GM08714 (cell line): ENCODE data around the gene GDF3.
"Not testable (repeated sequence)": the region's sequence is repeated elsewhere in the genome, so short reads cannot be mapped to it uniquely, and the experiment has no call there.

Experiments
- H3K4me3 ChIP-seq: fragments of 200-500 bp; sonication (Bioruptor generic); 2 replicates; pipeline ENCODE4 v1.5.1; 2014; ENCODE audit warnings: mild to moderate bottlenecking, low read length, inconsistent platforms
- ZNF274 ChIP-seq: IDR thresholded peaks from 2 replicates; pipeline ENCODE4 v1.6.1; 2012; ENCODE audit warnings: mild to moderate bottlenecking, low read depth, low read length

Gene GDF3

DNA sequence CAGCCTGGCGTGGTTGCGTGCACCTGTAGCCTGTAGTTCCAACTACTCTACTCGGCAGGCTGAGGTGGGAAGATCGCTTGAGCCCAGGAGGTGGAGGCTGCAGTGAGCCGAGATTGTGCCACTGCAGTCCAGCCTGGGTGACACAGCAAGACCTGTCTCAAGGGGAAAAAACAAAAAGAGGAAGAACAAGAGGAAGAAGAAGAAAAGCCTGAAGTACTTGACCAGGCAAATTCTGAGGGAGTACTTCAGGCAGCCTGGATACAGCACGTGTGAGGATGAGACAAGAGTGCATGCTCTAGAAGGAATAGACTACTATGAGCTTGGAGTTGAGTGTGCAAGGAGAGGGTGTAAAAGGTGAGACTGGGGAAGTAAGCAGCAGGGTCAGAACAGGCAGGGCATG is 1.8 kb downstream of the GDF3 start:
- no peak overlapping the region for H3K4me3 ChIP-seq
- no peak for TF ChIP-seq ZNF274

DNA sequence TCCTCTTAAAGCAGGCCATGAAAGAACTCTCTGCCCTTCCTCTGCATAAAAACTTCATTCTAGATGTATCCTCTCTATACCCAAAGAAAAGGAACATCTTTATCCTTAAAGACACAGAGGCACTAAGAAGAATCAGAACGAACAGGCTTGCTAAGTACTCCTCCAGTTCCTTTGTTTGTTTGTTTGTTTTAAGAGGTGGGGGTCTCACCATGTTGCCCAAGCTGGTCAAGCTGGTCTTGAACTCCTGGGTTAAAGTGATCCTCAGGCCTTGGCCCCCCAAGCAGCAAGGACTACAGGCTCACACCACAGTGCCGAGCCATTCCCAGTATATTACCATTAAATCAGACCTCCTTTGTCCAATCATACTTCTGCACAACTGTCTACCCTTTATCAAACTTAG is 14.0 kb downstream of the GDF3 start:
- no peak overlapping the region for H3K4me3 ChIP-seq
- TF ChIP-seq ZNF274 = no peak

DNA sequence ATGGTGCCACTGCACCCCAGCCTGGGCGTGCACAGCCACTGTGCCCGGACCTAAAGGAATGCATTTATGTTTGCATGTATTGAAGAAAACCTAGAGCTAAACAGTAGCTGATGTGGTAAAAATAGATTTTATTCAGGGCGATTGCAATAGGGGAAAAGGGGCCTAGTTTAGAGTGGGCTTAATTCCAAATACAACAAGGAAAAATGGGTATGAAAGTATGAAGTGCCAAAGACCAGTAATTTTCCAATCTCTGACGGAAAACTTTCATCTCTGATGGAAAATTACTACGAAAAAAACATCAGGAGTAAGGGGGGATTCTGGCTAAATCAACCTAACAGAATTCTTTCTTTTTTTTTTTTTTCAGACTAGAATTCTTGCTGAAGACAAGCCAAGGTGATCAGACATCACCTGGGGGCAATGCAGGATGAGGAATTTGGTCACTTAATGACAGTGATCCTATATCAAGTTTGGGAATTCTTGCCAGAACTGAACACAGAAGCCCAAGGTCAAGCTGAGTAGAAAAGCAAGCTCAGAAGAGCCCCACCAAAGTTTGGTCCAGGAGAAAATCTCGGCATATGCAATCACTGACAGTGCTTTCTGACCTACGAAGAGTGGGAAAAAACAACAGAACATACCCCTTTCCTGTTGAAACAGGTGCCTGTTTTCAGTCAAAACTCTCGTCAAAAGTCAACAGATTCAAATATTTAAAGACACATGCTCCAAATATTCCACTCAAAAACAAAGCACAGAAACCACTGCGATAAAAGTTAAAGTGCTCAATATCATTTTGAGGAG is 16.1 kb downstream of the GDF3 start:
- TF ChIP-seq ZNF274 = no peak
- H3K4me3 ChIP-seq = no peak overlapping the region

DNA sequence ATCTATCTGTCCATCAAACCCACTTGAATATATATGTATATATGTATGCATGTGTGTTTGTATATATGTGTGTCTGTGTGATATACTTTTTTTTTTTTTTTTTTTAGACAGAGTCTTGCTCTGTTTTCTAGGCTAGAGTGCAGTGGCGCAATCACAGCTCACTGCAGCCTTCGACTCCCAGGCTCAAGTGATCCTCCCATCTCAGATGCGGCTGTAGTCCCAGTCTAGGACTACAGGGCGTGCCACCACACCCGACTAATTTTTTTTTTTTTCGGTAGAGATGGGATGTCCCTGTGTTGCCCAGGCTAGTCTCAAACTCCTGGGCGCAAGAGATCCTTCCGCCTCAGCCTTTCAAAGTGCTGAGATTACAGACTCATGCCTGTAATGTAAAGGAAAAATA is 16.8 kb downstream of the GDF3 start:
- no peak for TF ChIP-seq ZNF274
- H3K4me3 ChIP-seq = no peak overlapping the region

DNA sequence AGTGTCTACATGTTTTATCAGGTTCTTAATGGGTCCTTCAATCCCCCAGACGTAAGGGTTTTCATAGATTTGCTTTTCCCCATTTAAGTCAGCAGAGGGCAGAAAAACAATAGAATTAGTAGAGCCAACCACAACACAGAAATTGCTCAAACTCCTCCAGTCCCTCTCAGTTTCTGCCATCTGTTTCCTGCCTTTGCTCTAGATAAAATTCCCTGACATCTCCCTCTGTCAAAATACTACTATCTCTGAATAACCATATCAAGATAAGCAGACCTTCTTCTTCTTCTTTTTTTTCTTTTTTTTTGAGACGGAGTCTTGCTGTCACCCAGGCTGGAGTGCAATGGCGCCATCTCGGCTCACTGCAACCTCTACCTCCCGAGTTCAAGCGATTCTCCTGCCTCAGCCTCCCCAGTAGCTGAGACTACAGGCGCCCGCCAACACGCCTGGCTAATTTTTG is 18.1 kb downstream of the GDF3 start:
- not testable (repeated sequence) for H3K4me3 ChIP-seq

DNA sequence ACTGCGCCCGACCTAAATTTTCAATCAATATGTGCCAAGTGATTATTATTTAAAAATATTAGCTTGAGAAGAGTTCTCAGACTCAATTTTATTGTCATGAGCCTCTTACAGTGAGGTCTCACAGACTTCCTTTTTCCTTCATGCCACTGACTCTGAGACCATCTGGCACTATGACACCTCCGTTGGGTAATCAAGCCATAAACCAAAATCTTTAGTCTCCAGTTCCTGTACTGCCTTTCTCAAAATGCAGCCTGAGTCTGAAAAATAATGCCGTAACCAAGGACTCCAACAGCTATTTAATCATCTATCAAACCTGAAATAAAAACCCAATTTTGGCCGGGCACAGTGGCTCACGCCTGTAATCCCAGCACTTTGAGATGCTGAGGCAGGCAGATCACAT is 20.1 kb downstream of the GDF3 start:
- not testable (repeated sequence) for H3K4me3 ChIP-seq

DNA sequence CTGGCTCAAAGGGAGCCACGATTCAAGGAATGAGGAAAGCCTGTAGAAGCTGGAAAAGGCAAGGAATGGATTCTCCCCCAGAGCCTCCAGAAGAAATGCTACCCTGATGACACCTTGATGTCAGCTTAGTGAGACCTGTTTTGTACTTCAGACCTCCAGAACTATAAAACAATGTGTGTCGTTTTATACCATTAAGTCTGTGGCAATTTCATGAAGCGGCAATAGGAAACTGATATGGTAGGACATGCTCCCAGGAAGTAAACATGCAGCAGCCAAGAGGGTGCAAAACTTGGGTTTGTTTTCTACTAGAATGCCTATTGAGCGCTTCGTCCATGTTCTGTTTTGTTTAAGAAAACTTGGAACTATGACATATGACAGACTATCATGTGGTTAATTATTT is 27.4 kb downstream of the GDF3 start:
- H3K4me3 ChIP-seq = no peak overlapping the region
- TF ChIP-seq ZNF274 = no peak

DNA sequence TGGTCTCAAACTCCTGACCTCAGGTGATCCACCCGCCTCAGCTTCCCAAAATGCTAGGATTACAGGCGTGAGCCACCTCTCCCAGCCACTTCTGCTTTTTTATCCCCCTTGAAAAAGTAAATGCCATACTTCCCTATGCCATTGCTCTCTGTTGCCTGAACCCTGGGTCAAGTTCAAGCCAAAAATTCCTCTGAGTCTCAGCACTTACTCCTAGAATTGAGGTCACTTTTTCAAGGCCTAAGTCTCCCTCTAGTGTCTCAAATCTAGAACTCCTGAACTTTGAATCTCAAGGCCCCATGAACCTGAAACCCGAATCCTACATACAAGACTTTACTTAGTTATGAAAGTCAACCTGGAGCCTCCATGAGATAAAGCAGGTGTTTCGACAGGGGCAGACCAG is 28.4 kb downstream of the GDF3 start:
- H3K4me3 ChIP-seq = no peak overlapping the region
- TF ChIP-seq ZNF274 = no peak

DNA sequence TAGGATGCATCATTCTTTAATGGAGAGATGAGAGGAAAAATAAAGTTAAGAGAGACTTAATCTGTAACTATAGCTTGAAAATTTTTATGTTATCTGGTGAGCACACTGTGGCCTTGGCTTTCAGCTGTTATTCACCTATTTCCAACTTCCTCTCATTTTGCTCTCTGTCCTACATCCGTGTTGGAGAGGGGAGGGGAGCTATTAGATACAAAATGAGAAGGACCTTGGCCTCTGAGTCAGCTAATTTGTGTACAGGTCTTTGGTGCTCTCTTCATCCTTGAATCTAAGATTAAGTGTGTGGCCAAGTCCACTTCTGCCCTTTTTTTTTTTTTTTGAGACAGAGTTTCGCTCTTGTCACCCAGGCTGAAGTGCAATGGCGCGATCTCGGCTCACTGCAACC is 29.0 kb downstream of the GDF3 start:
- no peak for TF ChIP-seq ZNF274
- no peak overlapping the region for H3K4me3 ChIP-seq

DNA sequence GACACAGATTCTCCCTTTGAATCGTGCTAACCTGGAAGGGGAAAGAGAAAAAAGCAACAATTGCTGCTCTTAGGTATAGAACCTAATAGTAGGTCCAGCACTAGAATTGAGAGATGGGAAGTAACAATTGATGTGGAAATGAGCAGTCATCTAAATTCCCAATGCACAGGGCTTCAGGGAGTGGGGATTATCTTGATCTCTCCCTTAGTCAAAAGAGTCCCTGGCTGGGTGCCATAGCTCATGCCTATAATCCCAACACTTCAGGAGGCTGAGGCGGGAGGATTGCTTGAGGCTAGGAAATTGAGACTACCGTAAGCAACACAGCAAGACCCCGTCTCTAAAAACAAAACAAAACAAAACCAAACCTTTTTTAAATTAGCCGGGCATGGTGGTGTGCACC is 33.8 kb downstream of the GDF3 start:
- no peak for TF ChIP-seq ZNF274
- H3K4me3 ChIP-seq = no peak overlapping the region

DNA sequence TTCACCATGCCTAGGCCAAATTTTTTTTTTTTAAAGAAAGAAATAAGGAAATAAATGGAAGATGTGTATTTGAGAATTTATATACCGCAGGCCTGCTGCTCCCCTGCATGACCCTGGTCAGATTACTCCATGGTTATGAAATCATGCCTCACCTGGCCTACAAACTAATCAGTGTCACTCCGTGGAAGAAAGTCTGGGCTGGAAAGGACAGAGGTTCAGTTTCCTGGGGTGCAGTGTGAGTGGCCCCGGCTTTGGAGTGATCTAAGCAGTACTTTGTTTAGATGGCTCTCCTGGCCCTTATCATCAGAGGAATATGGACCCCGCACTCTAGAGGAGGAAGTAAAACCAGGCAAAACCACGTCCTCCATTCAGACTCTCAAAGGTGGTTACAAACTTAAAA is 39.5 kb downstream of the GDF3 start:
- TF ChIP-seq ZNF274 = no peak
- no peak overlapping the region for H3K4me3 ChIP-seq

DNA sequence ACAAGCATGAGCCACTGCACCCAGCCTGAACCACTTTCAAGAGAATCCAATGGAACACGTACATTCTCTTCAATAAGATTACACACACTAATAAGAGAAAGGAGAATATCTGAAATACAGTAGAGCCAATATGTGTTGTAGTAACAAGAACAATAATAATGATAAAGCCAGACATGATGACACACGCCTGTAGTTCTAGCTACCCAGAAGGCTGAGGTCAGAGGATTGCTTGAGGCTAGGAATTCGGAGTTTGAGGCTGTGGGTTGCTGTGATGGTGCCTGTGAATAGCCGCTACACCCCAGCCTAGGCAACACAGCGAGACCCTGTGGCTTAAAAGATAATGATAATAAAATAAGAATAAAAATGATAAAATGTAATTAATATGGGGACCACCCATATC is 45.5 kb downstream of the GDF3 start:
- no peak for TF ChIP-seq ZNF274
- H3K4me3 ChIP-seq = no peak overlapping the region

DNA sequence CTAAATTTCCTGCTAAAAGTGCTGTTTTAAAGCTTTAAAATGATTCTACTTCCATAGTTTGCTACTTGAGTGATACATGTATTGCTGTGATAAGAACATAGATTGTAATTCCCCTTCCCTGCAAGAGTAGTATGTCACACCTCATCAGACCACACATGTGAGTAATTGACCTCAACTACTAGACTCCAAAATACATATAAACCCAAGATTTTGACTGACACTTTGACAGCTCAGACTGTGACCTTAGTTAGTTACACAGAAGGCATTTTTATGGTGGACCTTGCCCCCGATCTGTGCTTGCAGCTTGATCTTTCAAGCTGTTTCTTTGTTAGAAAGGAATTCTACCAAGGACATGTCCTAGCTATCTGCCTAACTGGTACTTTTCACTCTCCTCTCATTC is 48.5 kb downstream of the GDF3 start:
- no peak overlapping the region for H3K4me3 ChIP-seq
- no peak for TF ChIP-seq ZNF274

DNA sequence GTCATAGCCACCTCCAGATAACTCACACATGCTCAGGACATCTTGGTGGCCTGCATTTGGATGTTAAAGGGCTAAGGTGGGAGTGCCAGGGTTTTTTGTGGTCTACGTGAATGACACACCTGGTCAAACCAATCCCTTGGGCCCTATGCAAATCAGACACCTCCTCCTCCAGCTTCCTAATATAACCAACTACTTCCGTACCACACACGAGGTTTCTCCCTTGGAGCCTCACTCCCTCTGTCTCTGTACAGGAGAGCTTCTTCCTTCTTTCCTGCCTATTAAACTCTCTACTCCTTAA is 49.4 kb downstream of the GDF3 start:
- TF ChIP-seq ZNF274 = no peak
- H3K4me3 ChIP-seq = no peak overlapping the region

DNA sequence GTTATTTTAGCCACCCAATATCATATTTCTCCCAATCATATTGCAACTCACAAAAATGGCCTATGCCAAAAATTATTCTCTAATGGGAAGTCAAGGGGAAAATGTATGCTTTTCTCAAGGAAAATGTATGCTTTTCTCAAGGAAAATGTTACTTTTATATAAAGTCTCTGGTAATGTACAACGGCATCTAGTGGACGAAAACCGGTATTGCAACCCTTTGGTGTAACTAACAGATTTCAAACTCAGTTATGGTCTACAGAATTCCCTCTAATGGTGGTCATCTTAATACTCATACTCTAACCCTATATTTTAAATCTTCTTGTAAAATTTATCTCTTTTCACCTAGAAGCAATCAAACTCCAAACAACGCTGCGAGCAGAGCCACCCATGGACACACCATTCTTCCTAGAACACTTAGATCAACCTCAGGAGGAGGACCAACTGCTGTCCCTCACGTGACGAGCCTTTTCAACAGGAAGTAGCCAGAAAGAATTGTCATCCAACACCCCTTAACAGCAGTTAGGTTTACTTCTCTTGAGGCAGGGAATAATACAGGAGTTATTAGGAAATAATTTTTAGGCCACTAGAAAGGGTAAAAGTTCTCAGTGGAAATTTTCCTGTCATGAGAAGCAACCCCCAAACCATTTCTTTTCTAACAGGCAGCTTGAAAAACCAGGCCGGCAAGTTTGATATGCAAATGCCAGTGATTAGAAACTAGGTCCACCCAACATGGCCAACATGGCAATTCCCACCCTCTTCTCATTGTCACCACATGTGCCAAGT is 50.0 kb downstream of the GDF3 start:
- no peak overlapping the region for H3K4me3 ChIP-seq
- no peak for TF ChIP-seq ZNF274

DNA sequence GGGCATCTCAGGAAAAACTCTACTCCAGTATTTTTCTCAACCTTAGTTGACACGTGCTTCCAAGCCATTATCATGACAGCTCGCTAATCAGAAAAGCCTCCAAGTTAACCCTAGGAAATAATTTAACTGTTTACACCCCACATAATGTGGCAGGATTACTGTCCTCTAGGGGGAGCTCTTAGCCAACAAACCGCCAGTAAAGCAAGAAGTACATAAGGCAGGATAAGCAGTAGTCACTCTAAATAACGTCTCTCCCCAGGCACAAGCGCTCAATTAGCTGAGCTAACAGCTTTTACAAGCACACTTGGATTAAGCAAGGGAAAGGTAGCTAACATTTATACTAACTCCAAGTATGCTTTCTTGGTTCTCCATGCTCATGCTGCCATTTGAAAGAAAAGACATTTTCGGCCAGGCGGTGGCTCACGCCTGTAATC is 52.7 kb downstream of the GDF3 start:
- no peak for TF ChIP-seq ZNF274
- no peak overlapping the region for H3K4me3 ChIP-seq
